GM12801 (cell line): ENCODE measurements around the gene FAM83D.

Experiments used
- CTCF ChIP-seq: IDR thresholded peaks from one replicate; pipeline ENCODE4 v1.5.1; 2011; ENCODE audit warnings: control low read depth; ENCODE audit not compliant: insufficient read length; ENCODE audit errors: extremely low read depth

The FAM83D gene

GRCh38 chr20:38961530-38962043 lies 35.4 kb downstream of the FAM83D start:
- TF ChIP-seq CTCF, result no peak

GRCh38 chr20:38962044-38962927 lies 36.1 kb downstream of the FAM83D start, which contains the start of gene DHX35:
DHX35 (plus strand) TSS chr20:38962344; CDS start chr20:38962368, 24 bp downstream.
- TF ChIP-seq CTCF, result no peak

GRCh38 chr20:38962928-38963401 lies 36.7 kb downstream of the FAM83D start:
- TF ChIP-seq CTCF, result no peak

GRCh38 chr20:38963745-38964144 lies 37.5 kb downstream of the FAM83D start:
- no peak for TF ChIP-seq CTCF

GRCh38 chr20:38965264-38965663 lies 39.0 kb downstream of the FAM83D start:
- TF ChIP-seq CTCF, result no peak

- no peak for TF ChIP-seq CTCF
Measured at GRCh38 chr20:38968090-38968489, 41.9 kb downstream of the FAM83D start.

GRCh38 chr20:38969708-38970107 lies 43.5 kb downstream of the FAM83D start:
- no peak for TF ChIP-seq CTCF
